CD14-positive monocyte (primary cell): ENCODE data around the gene FMO3. TPM values are rescaled to one million over a fixed set of nuclear protein-coding genes. Genes with fewer than 3 reads are reported as not detected.

Experiments used
- DNase-seq, 3 donors: peaks; one replicate each; pipeline ENCODE4 v3.0.0-alpha.2; 2011 to 2022
- H2AFZ ChIP-seq: 2 replicates; pipeline ENCODE4 v1.6.0; 2012; ENCODE audit warnings: mild to moderate bottlenecking, low read depth, low read length, inconsistent platforms; ENCODE audit not compliant: insufficient read depth, poor library complexity, severe bottlenecking
- H3K27ac ChIP-seq, 2 donors: 1 replicate in 1 of 2; 2 replicates in 1 of 2; pipeline ENCODE4 v1.5.1; 2012 to 2013; ENCODE audit warnings: low read length in 2 of 2, control low read depth in 1 of 2, inconsistent platforms in 1 of 2, low read depth in 1 of 2, mild to moderate bottlenecking in 1 of 2
- H3K27me3 ChIP-seq, 2 donors: one replicate each; pipeline versions ENCODE4 v1.6.0 to v1.6.1; 2011 to 2013; ENCODE audit warnings: low read length in 2 of 2; ENCODE audit not compliant: control insufficient read depth in 2 of 2, insufficient read depth in 2 of 2
- H3K36me3 ChIP-seq, 2 donors: replicated peaks in 1 of 2; 1 replicate in 1 of 2; 2 replicates in 1 of 2; pipeline versions ENCODE4 v1.5.1 to v1.6.1; 2012 to 2013; ENCODE audit warnings: low read length in 2 of 2, control low read depth in 1 of 2, inconsistent platforms in 1 of 2, mild to moderate bottlenecking in 1 of 2; ENCODE audit not compliant: insufficient read depth in 2 of 2, control insufficient read depth in 1 of 2
- H3K4me1 ChIP-seq, 2 donors: 1 replicate in 1 of 2; 2 replicates in 1 of 2; pipeline versions ENCODE4 v1.5.1 to v1.6.1; 2012 to 2013; ENCODE audit warnings: low read length in 2 of 2, control low read depth in 1 of 2, inconsistent platforms in 1 of 2, mild to moderate bottlenecking in 1 of 2, moderate library complexity in 1 of 2; ENCODE audit not compliant: insufficient read depth in 2 of 2, control insufficient read depth in 1 of 2
- H3K4me2 ChIP-seq: replicated peaks from 2 replicates; pipeline ENCODE3; 2012; ENCODE audit warnings: low read length, moderate library complexity, mild to moderate bottlenecking; ENCODE audit not compliant: poor library complexity, severe bottlenecking; ENCODE audit errors: extremely low read depth
- H3K4me3 ChIP-seq, 3 experiments: fragments of 200-600 bp in 1 of 3; sonication (generic) in 1 of 3; replicated peaks in 1 of 3; 1 replicate in 2 of 3; 2 replicates in 1 of 3; pipeline ENCODE4 v1.5.1; 2011 to 2013; ENCODE audit warnings: low read length in 3 of 3, mild to moderate bottlenecking in 3 of 3, control low read depth in 2 of 3, low read depth in 2 of 3, inconsistent platforms in 1 of 3, moderate library complexity in 1 of 3
- H3K79me2 ChIP-seq: 2 replicates; pipeline ENCODE4 v1.6.0; 2012; ENCODE audit warnings: mild to moderate bottlenecking, control low read depth, inconsistent platforms, low read length, moderate library complexity; ENCODE audit not compliant: insufficient read depth
- H3K9ac ChIP-seq: 2 replicates; pipeline ENCODE4 v1.6.0; 2017; ENCODE audit warnings: low read length, mild to moderate bottlenecking; ENCODE audit not compliant: insufficient read depth, poor library complexity, severe bottlenecking
- H3K9me3 ChIP-seq, 2 donors: replicated peaks in 1 of 2; 1 replicate in 1 of 2; 2 replicates in 1 of 2; pipeline versions ENCODE4 v1.5.1 to v1.6.1; 2012 to 2013; ENCODE audit warnings: low read length in 2 of 2, control low read depth in 1 of 2; ENCODE audit not compliant: control insufficient read depth in 1 of 2, insufficient read depth in 1 of 2
- H4K20me1 ChIP-seq: 2 replicates; pipeline ENCODE4 v1.6.0; 2012; ENCODE audit warnings: mild to moderate bottlenecking, low read length, control low read depth, moderate library complexity; ENCODE audit not compliant: insufficient read depth
- H3K27ac Mint-ChIP-seq, 7 donors: one replicate each; pipeline ENCODE4 v1.8.0; 2020; ENCODE audit warnings: mild to moderate bottlenecking in 7 of 7, mixed read lengths in 7 of 7, moderate library complexity in 6 of 7, inconsistent platforms in 2 of 7
- H3K27me3 Mint-ChIP-seq, 3 donors: one replicate each; pipeline ENCODE4 v1.8.0; 2021 to 2022; ENCODE audit warnings: low read depth in 3 of 3, mild to moderate bottlenecking in 3 of 3, mixed read lengths in 3 of 3, moderate library complexity in 3 of 3, inconsistent platforms in 1 of 3
- H3K36me3 Mint-ChIP-seq, 2 donors: one replicate each; pipeline ENCODE4 v1.8.0; 2020; ENCODE audit warnings: mixed read lengths in 2 of 2, inconsistent platforms in 1 of 2, mild to moderate bottlenecking in 1 of 2
- H3K4me1 Mint-ChIP-seq: one replicate; pipeline ENCODE4 v1.8.0; 2020; ENCODE audit warnings: mild to moderate bottlenecking, mixed read lengths
- H3K4me3 Mint-ChIP-seq, 2 donors: one replicate each; pipeline ENCODE4 v1.8.0; 2020; ENCODE audit warnings: mild to moderate bottlenecking in 2 of 2, mixed read lengths in 2 of 2, moderate library complexity in 1 of 2
- H3K9me3 Mint-ChIP-seq, 7 donors: one replicate each; pipeline ENCODE4 v1.8.0; 2020 to 2022; ENCODE audit warnings: mixed read lengths in 7 of 7, mild to moderate bottlenecking in 6 of 7, moderate library complexity in 6 of 7, inconsistent platforms in 2 of 7
- WGBS: methylation state at CpG from one replicate; pipeline ENCODE4 v1.1.5; 2013; ENCODE audit warnings: missing lambda C conversion rate; ENCODE audit not compliant: insufficient coverage; 5-methylcytosine and 5-hydroxymethylcytosine counted together
- intact Hi-C, 2 donors: fragments of 100-400 bp; cut with micrococcal nuclease; formaldehyde crosslinking; loops; one replicate each; pipeline versions ENCODE4 v1.15.0 to v1.15.1; 2023
- polyA plus RNA-seq, 3 donors: library from polyadenylated mRNA; depleted of rRNA in 1 of 3; unstranded in 2 of 3; stranded (reverse) in 1 of 3; fragments of 300-500 nt in 2 of 3; fragments of >200 nt in 1 of 3; fragmentation: Illumina TruSeq in 2 of 3; gene quantifications; 1 replicate in 2 of 3; 2 replicates in 1 of 3; pipeline ENCODE4 v1.2.3, GENCODE V29; 2012 to 2021
- TF ChIP-seq, protein P1 (sequence below): fragments of 200-600 bp; IDR thresholded peaks from one replicate; pipeline ENCODE4 v1.8.0; 2022; ENCODE audit warnings: antibody characterized with exemption, mild to moderate bottlenecking

Gene FMO3
- polyA plus RNA-seq, 3 donors = not detected

DNA sequence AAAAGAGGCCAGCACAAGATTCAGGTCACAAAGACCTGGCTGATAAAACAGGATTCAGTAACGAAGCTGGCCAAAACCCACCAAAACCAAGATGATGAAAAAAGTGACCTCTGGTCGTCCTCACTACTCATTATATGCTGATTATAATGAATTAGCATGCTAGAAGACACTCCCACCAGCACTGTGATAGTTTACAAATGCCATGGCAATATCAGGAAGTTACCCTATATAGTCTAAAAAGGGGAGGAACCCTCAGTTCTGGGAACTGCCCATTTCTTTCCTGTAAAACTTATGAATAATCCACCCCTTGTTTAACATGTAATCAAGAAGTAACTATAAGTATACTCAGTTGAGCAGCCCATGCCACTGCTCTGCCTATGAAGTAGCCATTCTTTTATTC, 68.4 kb downstream of the FMO3 start:
- no peaks in the 10 kb centered on the region for H3K36me3 ChIP-seq
- Mint-ChIP-seq H3K9me3 (peaks cover 0 to 8% (median 3%) of the 10 kb centered on the region in 7 donors), H3K27me3 (peaks cover 1 to 4% (median 1%) of the 10 kb centered on the region in 3 donors), H3K27ac (no peak overlapping the region), H3K36me3 (no peaks in the 10 kb centered on the region), H3K4me1 (no peaks in the 10 kb centered on the region), H3K4me3 (no peak overlapping the region)
- DNase-seq = no peak
- no peak overlapping the region for H3K4me2 ChIP-seq
- no peak overlapping the region for H3K4me3 ChIP-seq
- TF ChIP-seq, protein P1, sequence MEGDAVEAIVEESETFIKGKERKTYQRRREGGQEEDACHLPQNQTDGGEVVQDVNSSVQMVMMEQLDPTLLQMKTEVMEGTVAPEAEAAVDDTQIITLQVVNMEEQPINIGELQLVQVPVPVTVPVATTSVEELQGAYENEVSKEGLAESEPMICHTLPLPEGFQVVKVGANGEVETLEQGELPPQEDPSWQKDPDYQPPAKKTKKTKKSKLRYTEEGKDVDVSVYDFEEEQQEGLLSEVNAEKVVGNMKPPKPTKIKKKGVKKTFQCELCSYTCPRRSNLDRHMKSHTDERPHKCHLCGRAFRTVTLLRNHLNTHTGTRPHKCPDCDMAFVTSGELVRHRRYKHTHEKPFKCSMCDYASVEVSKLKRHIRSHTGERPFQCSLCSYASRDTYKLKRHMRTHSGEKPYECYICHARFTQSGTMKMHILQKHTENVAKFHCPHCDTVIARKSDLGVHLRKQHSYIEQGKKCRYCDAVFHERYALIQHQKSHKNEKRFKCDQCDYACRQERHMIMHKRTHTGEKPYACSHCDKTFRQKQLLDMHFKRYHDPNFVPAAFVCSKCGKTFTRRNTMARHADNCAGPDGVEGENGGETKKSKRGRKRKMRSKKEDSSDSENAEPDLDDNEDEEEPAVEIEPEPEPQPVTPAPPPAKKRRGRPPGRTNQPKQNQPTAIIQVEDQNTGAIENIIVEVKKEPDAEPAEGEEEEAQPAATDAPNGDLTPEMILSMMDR = no peak
- no peak overlapping the region for H3K9ac ChIP-seq
- no peaks in the 10 kb centered on the region for H3K9me3 ChIP-seq
- H3K4me1 ChIP-seq = no peaks in the 10 kb centered on the region
- no peaks in the 10 kb centered on the region for H3K27me3 ChIP-seq
- H2AFZ ChIP-seq = no peak overlapping the region
- H3K79me2 ChIP-seq = no peaks in the 10 kb centered on the region
- no peak overlapping the region for H3K27ac ChIP-seq
- intact Hi-C loops = no loop called here
- no peaks in the 10 kb centered on the region for H4K20me1 ChIP-seq
- no CpG with 5 or more reads among the region's 2 CpGs for WGBS

DNA sequence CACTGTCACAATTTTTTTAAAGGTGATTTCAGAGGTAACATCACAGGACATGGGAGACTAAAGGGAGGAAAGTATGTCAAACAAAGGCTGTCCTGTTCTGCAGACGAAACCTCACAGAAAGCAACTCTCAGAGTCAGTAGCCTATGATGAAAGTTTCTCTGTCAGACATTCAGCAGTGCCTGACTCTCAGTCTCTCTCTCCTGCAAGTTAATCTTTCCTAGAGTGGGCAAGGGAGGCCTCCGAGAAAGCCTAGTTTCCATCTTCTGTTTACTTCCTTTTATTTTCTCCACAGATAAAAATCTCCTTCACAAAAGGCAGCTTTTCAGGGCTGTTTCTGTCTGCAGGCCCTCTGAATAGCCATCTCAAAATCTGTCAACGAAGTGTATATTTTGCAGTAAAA, 69.5 kb downstream of the FMO3 start:
- Histone ChIP-seq H4K20me1 (no peaks in the 10 kb centered on the region), H3K27ac (no peak overlapping the region), H3K9ac (no peak overlapping the region), H3K4me1 (no peaks in the 10 kb centered on the region), H3K9me3 (no peaks in the 10 kb centered on the region), H3K4me2 (no peak overlapping the region), H3K27me3 (no peaks in the 10 kb centered on the region), H2AFZ (no peak overlapping the region), H3K36me3 (no peaks in the 10 kb centered on the region), H3K79me2 (no peaks in the 10 kb centered on the region), H3K4me3 (no peak overlapping the region)
- TF ChIP-seq, protein P1 = no peak
- Mint-ChIP-seq H3K4me3 (no peak overlapping the region), H3K36me3 (no peaks in the 10 kb centered on the region), H3K27ac (no peak overlapping the region), H3K9me3 (peaks cover 0 to 7% (median 3%) of the 10 kb centered on the region in 7 donors), H3K4me1 (no peaks in the 10 kb centered on the region), H3K27me3 (peaks cover 1 to 4% (median 1%) of the 10 kb centered on the region in 3 donors)
- DNase-seq = no peak
- intact Hi-C loops = no loop called here
- 20% methylated on average over 1 of the region's 3 CpGs for WGBS
